ENCODE results near the gene FBXL17.

DNA sequence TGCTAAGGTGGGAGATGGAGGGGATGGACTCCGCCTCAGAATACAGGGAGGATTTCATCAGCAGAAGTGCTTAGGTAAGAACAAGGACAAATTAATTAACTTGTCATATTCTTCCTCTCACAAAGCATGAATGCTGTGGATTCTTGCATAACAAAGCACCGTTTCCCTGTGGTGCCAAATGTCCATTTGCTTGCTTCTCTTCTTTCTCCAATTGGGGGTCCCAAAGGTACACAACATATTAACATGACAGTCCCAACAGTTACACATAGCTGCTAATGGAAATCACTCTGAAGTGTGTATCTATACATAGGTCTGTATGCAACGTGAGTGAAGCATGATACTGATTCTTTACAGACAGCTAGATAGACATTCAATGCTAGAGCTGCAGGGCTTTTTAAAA is 564.5 kb downstream of the FBXL17 start:
- TF ChIP-seq EZH2 (IDR thresholded peaks at IDR 0.05; ENCODE audit: insufficient read depth, poor library complexity, severe bottlenecking) (no peak), EZH2phosphoT487 (IDR thresholded peaks at IDR 0.05; ENCODE audit: insufficient read depth, low read depth) (no peak)

All from GM23248 (cell line).